ENCODE data around the gene RYK.
A peak's percentile ranks its signal among the peaks of the same experiment; 100 is the strongest.

Gene RYK

DNA sequence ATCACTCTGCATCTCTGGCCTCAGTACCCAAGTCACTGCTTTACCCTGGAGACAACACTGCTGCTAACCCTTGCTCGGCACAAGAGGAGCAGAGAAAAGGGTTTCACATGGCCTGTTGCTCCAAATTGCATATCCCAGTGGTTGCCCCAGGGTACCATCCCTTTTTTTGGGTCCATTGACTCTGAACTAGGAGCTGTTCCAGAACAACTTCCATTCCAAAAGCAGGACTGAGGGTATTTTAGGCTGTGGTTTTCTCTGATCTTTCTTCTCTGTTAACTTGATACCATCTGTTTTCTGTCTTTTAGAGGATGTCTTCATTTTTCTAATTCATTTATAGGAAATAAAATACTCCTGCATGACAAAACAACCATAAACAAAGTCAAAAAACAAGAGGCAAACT is 17.3 kb upstream of the RYK start:
- H3K27me3 ChIP-seq (replicated peaks; ENCODE audit: control insufficient read depth, insufficient read depth, low read length) = peaks cover 1% of the 10 kb centered on the region; the same call in 1 of the 2 replicates
- no peak for DNase-seq (ENCODE audit: extremely low read depth, insufficient read length)
- no peaks in the 10 kb centered on the region for H3K36me3 ChIP-seq (ENCODE audit: control insufficient read depth, insufficient read depth, low read length)
- H3K4me3 ChIP-seq (replicated peaks; ENCODE audit: low read depth, low read length) = no peak overlapping the region
- TF ChIP-seq, protein P1, sequence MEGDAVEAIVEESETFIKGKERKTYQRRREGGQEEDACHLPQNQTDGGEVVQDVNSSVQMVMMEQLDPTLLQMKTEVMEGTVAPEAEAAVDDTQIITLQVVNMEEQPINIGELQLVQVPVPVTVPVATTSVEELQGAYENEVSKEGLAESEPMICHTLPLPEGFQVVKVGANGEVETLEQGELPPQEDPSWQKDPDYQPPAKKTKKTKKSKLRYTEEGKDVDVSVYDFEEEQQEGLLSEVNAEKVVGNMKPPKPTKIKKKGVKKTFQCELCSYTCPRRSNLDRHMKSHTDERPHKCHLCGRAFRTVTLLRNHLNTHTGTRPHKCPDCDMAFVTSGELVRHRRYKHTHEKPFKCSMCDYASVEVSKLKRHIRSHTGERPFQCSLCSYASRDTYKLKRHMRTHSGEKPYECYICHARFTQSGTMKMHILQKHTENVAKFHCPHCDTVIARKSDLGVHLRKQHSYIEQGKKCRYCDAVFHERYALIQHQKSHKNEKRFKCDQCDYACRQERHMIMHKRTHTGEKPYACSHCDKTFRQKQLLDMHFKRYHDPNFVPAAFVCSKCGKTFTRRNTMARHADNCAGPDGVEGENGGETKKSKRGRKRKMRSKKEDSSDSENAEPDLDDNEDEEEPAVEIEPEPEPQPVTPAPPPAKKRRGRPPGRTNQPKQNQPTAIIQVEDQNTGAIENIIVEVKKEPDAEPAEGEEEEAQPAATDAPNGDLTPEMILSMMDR (IDR thresholded peaks at IDR 0.05; ENCODE audit: insufficient read depth, low read length, poor library complexity, severe bottlenecking) = no peak

DNA sequence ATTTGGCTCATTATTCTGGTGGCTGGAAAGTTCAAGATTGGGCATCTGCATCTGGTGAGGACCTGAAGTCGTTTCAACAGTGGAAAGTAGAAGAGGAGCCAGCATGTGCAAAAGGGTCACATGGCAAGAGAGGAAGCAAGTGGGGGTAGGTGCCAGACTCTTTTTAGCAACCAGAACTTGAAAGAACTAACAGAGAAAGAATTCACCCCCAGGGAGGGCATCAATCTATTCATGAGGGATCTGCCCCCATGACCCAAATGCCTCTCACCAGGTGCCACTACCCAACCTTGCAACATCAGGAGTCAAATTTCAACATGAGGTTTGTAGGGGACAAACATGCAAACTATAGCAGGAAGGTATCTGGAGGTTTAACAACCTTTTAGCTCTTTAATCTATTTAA is 10.3 kb upstream of the RYK start:
- TF ChIP-seq, protein P1 (IDR thresholded peaks at IDR 0.05; ENCODE audit: insufficient read depth, low read length, poor library complexity, severe bottlenecking) = no peak
- Histone ChIP-seq H3K4me3 (replicated peaks; ENCODE audit: low read depth, low read length) (no peak overlapping the region), H3K27me3 (replicated peaks; ENCODE audit: control insufficient read depth, insufficient read depth, low read length) (no peaks in the 10 kb centered on the region), H3K36me3 (ENCODE audit: control insufficient read depth, insufficient read depth, low read length) (no peaks in the 10 kb centered on the region)
- no peak for DNase-seq (ENCODE audit: extremely low read depth, insufficient read length)

DNA sequence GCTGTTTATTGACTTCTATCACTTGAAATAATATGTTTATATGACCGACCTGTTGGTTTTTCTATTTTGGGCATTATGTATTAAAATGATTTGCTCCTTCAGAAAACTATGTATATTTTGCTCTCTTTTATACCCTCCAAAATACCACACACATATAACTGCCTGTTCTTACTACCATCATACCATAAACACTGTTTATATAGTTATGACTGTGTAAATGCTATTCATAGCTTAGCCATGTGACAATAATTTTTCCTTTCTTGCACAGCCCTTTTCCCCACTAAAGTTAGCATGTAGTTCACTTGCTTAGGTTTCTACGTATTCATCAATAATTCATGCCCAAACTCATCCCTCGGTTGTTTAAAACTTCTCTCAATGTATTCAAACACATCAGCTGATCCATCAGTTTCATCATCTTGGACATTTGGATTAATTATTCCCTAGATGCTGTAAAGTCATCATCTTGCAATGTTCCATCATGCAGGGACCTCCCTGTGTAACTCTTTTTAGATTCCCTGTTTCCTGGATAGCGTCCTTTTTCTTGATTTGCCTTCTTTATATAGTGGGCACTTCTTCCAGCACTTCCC is 8.2 kb upstream of the RYK start:
- no peaks in the 10 kb centered on the region for H3K36me3 ChIP-seq (ENCODE audit: control insufficient read depth, insufficient read depth, low read length)
- no peaks in the 10 kb centered on the region for H3K27me3 ChIP-seq (replicated peaks; ENCODE audit: control insufficient read depth, insufficient read depth, low read length)
- TF ChIP-seq, protein P1 (IDR thresholded peaks at IDR 0.05; ENCODE audit: insufficient read depth, low read length, poor library complexity, severe bottlenecking) = no peak
- no peak for DNase-seq (ENCODE audit: extremely low read depth, insufficient read length)
- no peak overlapping the region for H3K4me3 ChIP-seq (replicated peaks; ENCODE audit: low read depth, low read length)

DNA sequence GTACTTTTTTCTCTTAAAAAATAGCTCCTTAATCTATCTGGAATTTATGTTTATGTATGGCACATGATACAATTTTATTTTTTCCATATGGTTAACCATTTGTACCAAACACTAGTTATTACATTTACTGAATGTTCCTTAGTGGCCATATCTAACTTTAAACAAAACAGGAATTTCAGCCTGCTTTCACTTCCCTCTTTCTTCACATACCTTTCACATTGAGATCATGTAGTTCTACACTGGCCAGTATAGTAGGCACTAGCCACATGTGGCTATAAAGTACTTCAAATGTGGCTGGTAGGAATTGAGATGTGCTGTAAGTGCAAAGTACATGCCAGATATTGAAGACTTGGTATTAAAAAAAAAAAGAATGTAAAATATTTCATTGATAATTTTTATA is 4.7 kb upstream of the RYK start:
- Histone ChIP-seq H3K27me3 (replicated peaks; ENCODE audit: control insufficient read depth, insufficient read depth, low read length) (no peaks in the 10 kb centered on the region), H3K4me3 (replicated peaks; ENCODE audit: low read depth, low read length) (no peak overlapping the region)
- TF ChIP-seq, protein P1 (IDR thresholded peaks at IDR 0.05; ENCODE audit: insufficient read depth, low read length, poor library complexity, severe bottlenecking) = no peak

DNA sequence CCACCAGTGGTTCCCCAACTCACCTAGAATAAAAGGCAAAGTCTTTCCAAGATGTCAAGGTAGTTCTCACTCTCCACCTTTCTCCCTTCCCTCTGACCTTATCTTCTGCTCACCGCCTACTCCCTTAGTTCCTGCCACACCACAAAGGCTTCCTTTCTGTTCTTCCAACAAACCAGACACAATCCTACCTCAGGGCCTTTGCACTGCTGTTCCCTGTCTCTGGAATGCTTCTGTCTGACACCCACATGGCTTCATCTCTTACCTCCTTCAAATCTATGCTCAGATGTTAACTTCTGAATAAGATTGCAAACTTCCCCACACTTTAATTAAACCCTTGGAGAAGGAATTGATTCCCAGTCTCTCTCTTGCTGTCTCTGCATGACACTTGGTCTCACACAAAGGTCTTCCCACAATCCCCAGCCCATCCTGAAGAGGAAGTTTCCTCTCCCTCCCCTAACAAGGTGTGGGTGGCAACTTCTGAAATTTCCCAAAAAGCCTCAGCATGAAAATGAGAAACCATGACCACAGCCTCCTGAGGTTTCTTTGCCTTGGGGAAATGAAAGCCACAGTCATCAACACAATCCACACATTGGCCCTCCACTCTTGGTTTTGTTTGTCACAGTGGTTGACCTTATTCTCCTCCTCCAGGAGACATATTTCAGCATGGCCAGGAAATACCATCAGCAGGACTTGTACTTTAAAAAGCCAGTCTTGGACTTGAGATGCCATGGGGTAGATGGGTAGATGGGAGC is 3.0 kb upstream of the RYK start:
- peak; percentile 8 for DNase-seq (ENCODE audit: extremely low read depth, insufficient read length)
- Histone ChIP-seq H3K27me3 (replicated peaks; ENCODE audit: control insufficient read depth, insufficient read depth, low read length) (no peaks in the 10 kb centered on the region), H3K4me3 (replicated peaks; ENCODE audit: low read depth, low read length) (no peak overlapping the region), H3K36me3 (ENCODE audit: control insufficient read depth, insufficient read depth, low read length) (no peaks in the 10 kb centered on the region)
- TF ChIP-seq, protein P1 (IDR thresholded peaks at IDR 0.05; ENCODE audit: insufficient read depth, low read length, poor library complexity, severe bottlenecking) = no peak

More for the DNA sequence above, 4.7 kb upstream of the RYK start:
- no peak for DNase-seq (ENCODE audit: extremely low read depth, insufficient read length)
- no peaks in the 10 kb centered on the region for H3K36me3 ChIP-seq (ENCODE audit: control insufficient read depth, insufficient read depth, low read length)

Data from GM06990 (cell line).